A549 treated with ZK216348 at 1 μM for 4 hours (cell line): Measurements from ENCODE around the gene PLAAT3. TPM values are rescaled to one million over a fixed set of nuclear protein-coding genes. Genes with fewer than 3 reads are reported as not detected.

Experiments
- total RNA-seq: library from RNA; stranded (reverse); fragments of 200-300 nt; extraction: Qiagen RNA extraction; gene quantifications from 5 replicates; pipeline ENCODE4 v1.2.3, GENCODE V29; 2022; ENCODE audit warnings: low read depth

Gene PLAAT3
- total RNA-seq, result 48.5 to 62.0 TPM (median 58.9 TPM) in 5 replicates

DNA sequence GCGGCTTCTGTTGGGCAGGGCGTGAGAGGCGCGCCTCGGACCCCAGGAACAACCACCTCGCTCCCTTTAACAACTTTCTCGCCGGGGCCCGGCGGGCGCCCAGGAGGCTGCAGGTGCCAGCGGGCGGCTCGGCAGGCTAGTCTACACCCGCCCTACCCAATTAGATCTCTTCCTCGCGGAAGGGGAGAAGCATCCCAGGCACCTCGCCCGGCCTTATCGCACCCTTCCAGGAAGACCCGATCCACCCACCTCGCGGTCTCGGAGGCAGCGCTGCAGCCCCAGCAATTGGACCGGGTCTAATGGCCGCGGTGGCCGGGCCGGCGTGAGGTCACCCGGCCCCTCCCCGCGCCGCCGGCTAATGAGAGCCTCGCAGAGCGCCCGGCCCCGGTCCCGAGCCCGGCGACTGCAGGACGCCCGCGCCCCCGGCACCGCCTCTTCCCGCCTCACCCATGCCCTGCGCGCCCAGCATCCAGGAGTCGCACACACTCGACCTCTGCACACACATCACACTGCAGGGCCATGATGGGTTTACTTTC is at the start of gene PLAAT3:
Gene PLAAT3 (minus strand): TSS at position 298 of the 536 bp plus-strand sequence. CDS start 419 bp downstream, outside the sequence.

DNA sequence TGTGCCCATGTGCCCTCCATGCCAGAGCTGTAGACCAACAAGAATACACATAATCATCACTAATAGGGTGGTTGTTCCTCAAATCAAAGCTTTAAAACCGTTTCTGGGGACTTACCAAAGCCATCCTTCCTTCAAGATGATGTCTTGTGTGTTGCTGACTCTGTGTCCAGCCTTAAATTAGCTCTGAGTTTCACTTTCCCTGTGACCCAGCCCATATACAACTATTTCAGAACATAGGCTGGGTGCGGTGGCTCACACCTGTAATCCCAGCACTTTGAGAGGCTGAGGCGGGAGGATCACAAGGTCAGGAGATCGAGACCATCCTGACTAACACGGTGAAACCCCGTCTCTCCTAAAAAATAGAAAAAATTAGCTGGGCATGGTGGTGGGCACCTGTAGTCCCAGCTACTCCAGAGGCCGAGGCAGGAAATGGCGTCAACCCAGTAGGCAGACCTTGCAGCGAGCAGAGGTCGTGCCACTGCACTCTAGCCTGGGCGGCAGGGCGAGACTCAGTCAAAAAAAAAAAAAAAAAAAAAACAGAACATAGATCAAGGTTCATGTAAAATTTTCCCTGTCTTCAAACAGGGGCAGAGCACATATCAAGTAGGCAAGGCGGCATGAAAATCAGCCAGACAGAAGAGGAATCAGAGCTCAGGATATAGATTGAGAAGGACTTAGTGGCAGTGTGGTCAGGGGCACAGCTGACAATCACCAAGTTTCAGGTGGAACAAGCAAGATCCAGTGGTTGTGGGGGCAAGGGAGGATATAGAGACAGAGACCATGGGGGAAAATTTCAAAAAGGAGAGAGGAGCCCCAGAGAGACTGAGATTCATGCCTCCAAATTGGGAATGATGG is 50.8 kb downstream of the PLAAT3 start, which contains the start of gene PLAAT2:
Gene PLAAT2 (minus strand): TSS at position 179 of the 855 bp plus-strand sequence. CDS start 55 bp downstream, at position 124.

DNA sequence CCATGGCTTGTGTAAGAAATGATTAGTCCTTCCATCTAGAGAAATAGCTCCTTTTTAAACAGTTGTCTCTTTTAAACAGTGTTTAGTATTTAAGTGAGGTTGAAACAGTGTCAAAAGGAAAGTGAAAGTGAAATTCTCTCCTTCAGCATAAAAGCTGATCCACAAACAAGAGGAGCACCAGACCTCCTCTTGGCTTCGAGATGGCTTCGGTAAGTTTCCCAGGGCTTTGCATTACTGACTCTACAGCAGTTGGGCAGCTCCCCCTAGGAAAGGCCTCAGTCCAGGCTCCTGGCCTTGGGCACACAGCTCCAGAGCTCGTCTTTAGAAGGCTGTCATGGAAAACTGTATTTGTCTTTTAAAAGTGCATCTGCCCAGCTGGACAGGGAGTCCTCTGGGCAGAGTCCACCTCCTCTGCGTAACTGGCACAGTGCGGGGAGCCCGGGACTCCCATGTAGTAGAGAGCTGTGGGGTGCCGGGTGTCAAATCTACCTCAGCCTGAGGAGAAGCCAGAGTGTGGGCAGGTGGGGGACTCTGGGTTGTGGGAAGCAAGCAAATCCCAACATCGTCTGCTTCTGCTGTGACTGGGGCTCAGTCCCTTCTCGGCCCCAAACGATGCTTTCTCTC is 77.5 kb downstream of the PLAAT3 start, which contains the start of gene PLAAT4:
Gene PLAAT4 (plus strand): TSS at position 140 of the 624 bp plus-strand sequence. CDS start 61 bp downstream, at position 201.

Other genes with a start within 250 kb of the PLAAT3 start
- not detected in 5 replicates for gene SLC22A9, start 244.6 kb downstream of the PLAAT3 start, total RNA-seq
- gene PLAAT5, start 123.3 kb downstream of the PLAAT3 start, total RNA-seq, result not detected in 5 replicates
- not detected in 5 replicates for gene LGALS12, start 108.3 kb downstream of the PLAAT3 start, total RNA-seq
- 1.7 to 2.4 TPM (median 2.0 TPM) in 5 replicates for gene PLAAT4, start 77.6 kb downstream of the PLAAT3 start, total RNA-seq
- 0.28 to 0.77 TPM (median 0.64 TPM) in 5 replicates for gene PLAAT2, start 51.1 kb downstream of the PLAAT3 start, total RNA-seq
- 29.2 to 37.1 TPM (median 34.1 TPM) in 5 replicates for gene ATL3, start 56.9 kb upstream of the PLAAT3 start, total RNA-seq
- 89.7 to 123 TPM (median 108 TPM) in 5 replicates for gene RTN3, start 67.1 kb upstream of the PLAAT3 start, total RNA-seq
- 4.4 to 8.5 TPM (median 6.8 TPM) in 5 replicates for gene ZFTA, start 154.3 kb upstream of the PLAAT3 start, total RNA-seq
- 32.2 to 59.0 TPM (median 48.7 TPM) in 5 replicates for gene SPINDOC, start 199.0 kb upstream of the PLAAT3 start, total RNA-seq
- 21.4 to 27.9 TPM (median 26.3 TPM) in 5 replicates for gene MARK2, start 224.7 kb upstream of the PLAAT3 start, total RNA-seq